GM23338 (cell line): ENCODE data around the gene JAKMIP2. TPM values are rescaled to one million over a fixed set of nuclear protein-coding genes. Genes with fewer than 3 reads are reported as not detected.

Experiments
- ATAC-seq: fragments of 200-7000 bp; cut with Tn5 transposase; 3 replicates; pipeline ENCODE4 v1.9.1; 2020
- DNase-seq: peaks from one replicate; pipeline ENCODE4 v3.0.0-alpha.2; 2015; ENCODE audit warnings: low spot score
- H2AFZ ChIP-seq: fragments of 200-600 bp; sonication (generic); 2 replicates; pipeline ENCODE4 v1.8.0; 2016; ENCODE audit warnings: antibody characterized with exemption, mild to moderate bottlenecking, moderate library complexity
- H3F3A ChIP-seq: fragments of 200-600 bp; sonication (generic); replicated peaks from 2 replicates; pipeline ENCODE4 v1.8.0; 2017; ENCODE audit warnings: antibody characterized with exemption, mixed run types, low read depth
- H3K27ac ChIP-seq: fragments of 200-600 bp; sonication (generic); 2 replicates; pipeline ENCODE4 v1.6.1; 2016; ENCODE audit warnings: low read depth
- H3K27me3 ChIP-seq: fragments of 200-600 bp; sonication (generic); 2 replicates; pipeline ENCODE4 v1.8.0; 2016; ENCODE audit warnings: mild to moderate bottlenecking, mixed run types, moderate library complexity; ENCODE audit not compliant: insufficient read depth
- H3K36me3 ChIP-seq: fragments of 200-600 bp; sonication (generic); 2 replicates; pipeline ENCODE4 v1.8.0; 2016; ENCODE audit warnings: mild to moderate bottlenecking; ENCODE audit not compliant: insufficient read depth
- H3K4me1 ChIP-seq: fragments of 200-600 bp; sonication (generic); 2 replicates; pipeline ENCODE4 v1.8.0; 2016; ENCODE audit warnings: mild to moderate bottlenecking, moderate library complexity; ENCODE audit not compliant: insufficient read depth
- H3K4me2 ChIP-seq: fragments of 200-600 bp; sonication (generic); 2 replicates; pipeline ENCODE4 v1.7.1; 2017; ENCODE audit warnings: mixed run types
- H3K4me3 ChIP-seq: fragments of 200-600 bp; sonication (generic); 2 replicates; pipeline ENCODE4 v1.6.1; 2016; ENCODE audit warnings: mixed run types
- H3K79me2 ChIP-seq: fragments of 200-600 bp; sonication (generic); replicated peaks from 2 replicates; pipeline ENCODE4 v1.8.0; 2017; ENCODE audit warnings: mild to moderate bottlenecking; ENCODE audit not compliant: insufficient read depth
- H3K9me2 ChIP-seq: fragments of 200-600 bp; sonication (generic); 2 replicates; pipeline ENCODE4 v1.8.0; 2017; ENCODE audit not compliant: insufficient read depth
- H4K20me1 ChIP-seq: fragments of 200-600 bp; sonication (generic); replicated peaks from 2 replicates; pipeline ENCODE4 v1.8.0; 2017; ENCODE audit warnings: mild to moderate bottlenecking; ENCODE audit not compliant: insufficient read depth
- H3K27ac Mint-ChIP-seq: 2 replicates; pipeline ENCODE4 v1.8.0; 2020; ENCODE audit warnings: inconsistent platforms, mild to moderate bottlenecking, moderate library complexity, mixed read lengths
- H3K27me3 Mint-ChIP-seq: 3 replicates; pipeline ENCODE4 v1.8.0; 2022; ENCODE audit warnings: low read depth, mild to moderate bottlenecking, moderate library complexity, mixed read lengths, inconsistent platforms; ENCODE audit not compliant: insufficient read depth, poor library complexity
- H3K36me3 Mint-ChIP-seq: 3 replicates; pipeline ENCODE4 v1.8.0; 2021; ENCODE audit warnings: low read depth, mild to moderate bottlenecking, inconsistent platforms, moderate library complexity, mixed read lengths
- H3K4me1 Mint-ChIP-seq: 3 replicates; pipeline ENCODE4 v1.8.0; 2020; ENCODE audit warnings: mild to moderate bottlenecking, inconsistent platforms, mixed read lengths
- H3K4me3 Mint-ChIP-seq: 3 replicates; pipeline ENCODE4 v1.8.0; 2021; ENCODE audit warnings: moderate library complexity, mild to moderate bottlenecking, inconsistent platforms, mixed read lengths
- H3K9me3 Mint-ChIP-seq: 3 replicates; pipeline ENCODE4 v1.8.0; 2020; ENCODE audit warnings: moderate library complexity, mild to moderate bottlenecking, inconsistent platforms, mixed read lengths
- CREB1 ChIP-seq: fragments of 250-450 bp; sonication (Bioruptor Pico); IDR thresholded peaks from 2 replicates; pipeline ENCODE4 v1.5.0; 2020; ENCODE audit warnings: low read depth, mild to moderate bottlenecking, moderate library complexity
- CTCF ChIP-seq, 2 experiments: fragments of 200-600 bp in 1 of 2; sonication (generic) in 1 of 2; conservative IDR thresholded peaks; 2 replicates each; pipeline versions ENCODE4 v1.5.1 to v1.6.1; 2016 to 2017; ENCODE audit warnings: antibody characterized with exemption in 2 of 2, low read depth in 2 of 2, mild to moderate bottlenecking in 2 of 2, moderate library complexity in 1 of 2
- ETS1 ChIP-seq: IDR thresholded peaks from 2 replicates; pipeline ENCODE4 v1.6.1; 2016; ENCODE audit warnings: antibody characterized with exemption
- EZH2 ChIP-seq: fragments of 200-600 bp; sonication (generic); IDR thresholded peaks from one replicate; pipeline ENCODE4 v1.8.0; 2017; ENCODE audit warnings: antibody characterized with exemption, mild to moderate bottlenecking, low read depth; ENCODE audit not compliant: unreplicated experiment
- EZH2phosphoT487 ChIP-seq: fragments of 200-600 bp; sonication (generic); IDR thresholded peaks from one replicate; pipeline ENCODE4 v1.8.1; 2018; ENCODE audit warnings: antibody characterized with exemption; ENCODE audit not compliant: unreplicated experiment
- JUNB ChIP-seq: IDR thresholded peaks from one replicate; pipeline ENCODE4 v1.6.1; 2016; ENCODE audit warnings: antibody characterized with exemption; ENCODE audit not compliant: unreplicated experiment
- NANOG ChIP-seq: IDR thresholded peaks from 2 replicates; pipeline ENCODE4 v1.6.1; 2016; ENCODE audit warnings: antibody characterized with exemption, borderline replicate concordance
- POLR2AphosphoS5 ChIP-seq: IDR thresholded peaks from 2 replicates; pipeline ENCODE4 v1.6.1; 2016; ENCODE audit warnings: antibody characterized with exemption, low read depth
- STAT1 ChIP-seq: IDR thresholded peaks from one replicate; pipeline ENCODE4 v1.6.1; 2016; ENCODE audit warnings: antibody characterized with exemption; ENCODE audit not compliant: unreplicated experiment
- ZNF114 ChIP-seq: fragments of 250-450 bp; sonication (Bioruptor Pico); IDR thresholded peaks from 2 replicates; pipeline ENCODE4 v1.5.0; 2020; ENCODE audit warnings: mild to moderate bottlenecking, moderate library complexity
- ZNF331 ChIP-seq: fragments of 250-450 bp; sonication (Bioruptor Pico); IDR thresholded peaks from 2 replicates; pipeline ENCODE4 v1.5.0; 2020; ENCODE audit warnings: low read depth, mild to moderate bottlenecking, moderate library complexity
- polyA plus RNA-seq: library from polyadenylated mRNA; unstranded; fragments of >200 nt; fragmentation: Nextera tagmentation; extraction: Ambion mirVana; gene quantifications from 2 replicates; pipeline ENCODE4 v1.2.1, GENCODE V29; 2016
- total RNA-seq: library from RNA; depleted of rRNA; stranded (reverse); fragments of >200 nt; shearing (Covaris generic); gene quantifications from 2 replicates; pipeline ENCODE4 v1.2.3, GENCODE V29; 2014
- TF ChIP-seq, protein P1 (sequence below): IDR thresholded peaks from one replicate; pipeline ENCODE4 v1.6.1; 2018; ENCODE audit warnings: antibody characterized with exemption; ENCODE audit not compliant: unreplicated experiment
- TF ChIP-seq, protein P2 (sequence below): fragments of 250-450 bp; sonication (Bioruptor Pico); IDR thresholded peaks from 2 replicates; pipeline ENCODE4 v1.5.0; 2020; ENCODE audit warnings: mild to moderate bottlenecking, moderate library complexity

The JAKMIP2 gene
- total and polyA plus RNA-seq, 2 experiments from 2014 or later = 20.5 to 27.2 TPM

- peaks cover 30% of the 10 kb centered on the region for H3K36me3 Mint-ChIP-seq
- H2AFZ ChIP-seq = no peak overlapping the region
- H3K27me3 ChIP-seq = no peaks in the 10 kb centered on the region
- peak overlapping the region; percentile 22; the same call in 1 of the 2 replicates for H3K27ac Mint-ChIP-seq
- peak overlapping the region; percentile 8; the same call in 1 of the 2 replicates for H3K4me2 ChIP-seq
- H3K9me2 ChIP-seq = no peaks in the 10 kb centered on the region
- H3K4me1 Mint-ChIP-seq = peaks cover 61% of the 10 kb centered on the region
- H3K4me3 Mint-ChIP-seq = no peak overlapping the region; the same call in 2 of the 3 replicates
- TF ChIP-seq JUNB = no peak
- TF ChIP-seq POLR2AphosphoS5 = no peak
- TF ChIP-seq EZH2phosphoT487 = no peak
- TF ChIP-seq CTCF (conservative IDR thresholded peaks at IDR 0.05; ENCODE audit: low read depth in 2 of 2) = peak; percentile 89 to 98
- TF ChIP-seq EZH2 = no peak
- TF ChIP-seq ZNF331 (CRISPR knock-in tag) = no peak
- TF ChIP-seq ETS1 = no peak
- TF ChIP-seq, protein P1, sequence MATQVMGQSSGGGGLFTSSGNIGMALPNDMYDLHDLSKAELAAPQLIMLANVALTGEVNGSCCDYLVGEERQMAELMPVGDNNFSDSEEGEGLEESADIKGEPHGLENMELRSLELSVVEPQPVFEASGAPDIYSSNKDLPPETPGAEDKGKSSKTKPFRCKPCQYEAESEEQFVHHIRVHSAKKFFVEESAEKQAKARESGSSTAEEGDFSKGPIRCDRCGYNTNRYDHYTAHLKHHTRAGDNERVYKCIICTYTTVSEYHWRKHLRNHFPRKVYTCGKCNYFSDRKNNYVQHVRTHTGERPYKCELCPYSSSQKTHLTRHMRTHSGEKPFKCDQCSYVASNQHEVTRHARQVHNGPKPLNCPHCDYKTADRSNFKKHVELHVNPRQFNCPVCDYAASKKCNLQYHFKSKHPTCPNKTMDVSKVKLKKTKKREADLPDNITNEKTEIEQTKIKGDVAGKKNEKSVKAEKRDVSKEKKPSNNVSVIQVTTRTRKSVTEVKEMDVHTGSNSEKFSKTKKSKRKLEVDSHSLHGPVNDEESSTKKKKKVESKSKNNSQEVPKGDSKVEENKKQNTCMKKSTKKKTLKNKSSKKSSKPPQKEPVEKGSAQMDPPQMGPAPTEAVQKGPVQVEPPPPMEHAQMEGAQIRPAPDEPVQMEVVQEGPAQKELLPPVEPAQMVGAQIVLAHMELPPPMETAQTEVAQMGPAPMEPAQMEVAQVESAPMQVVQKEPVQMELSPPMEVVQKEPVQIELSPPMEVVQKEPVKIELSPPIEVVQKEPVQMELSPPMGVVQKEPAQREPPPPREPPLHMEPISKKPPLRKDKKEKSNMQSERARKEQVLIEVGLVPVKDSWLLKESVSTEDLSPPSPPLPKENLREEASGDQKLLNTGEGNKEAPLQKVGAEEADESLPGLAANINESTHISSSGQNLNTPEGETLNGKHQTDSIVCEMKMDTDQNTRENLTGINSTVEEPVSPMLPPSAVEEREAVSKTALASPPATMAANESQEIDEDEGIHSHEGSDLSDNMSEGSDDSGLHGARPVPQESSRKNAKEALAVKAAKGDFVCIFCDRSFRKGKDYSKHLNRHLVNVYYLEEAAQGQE = no peak
- no peak for TF ChIP-seq NANOG
- TF ChIP-seq STAT1 = no peak
- no peak for TF ChIP-seq ZNF114 (CRISPR knock-in tag)
- TF ChIP-seq, protein P2, sequence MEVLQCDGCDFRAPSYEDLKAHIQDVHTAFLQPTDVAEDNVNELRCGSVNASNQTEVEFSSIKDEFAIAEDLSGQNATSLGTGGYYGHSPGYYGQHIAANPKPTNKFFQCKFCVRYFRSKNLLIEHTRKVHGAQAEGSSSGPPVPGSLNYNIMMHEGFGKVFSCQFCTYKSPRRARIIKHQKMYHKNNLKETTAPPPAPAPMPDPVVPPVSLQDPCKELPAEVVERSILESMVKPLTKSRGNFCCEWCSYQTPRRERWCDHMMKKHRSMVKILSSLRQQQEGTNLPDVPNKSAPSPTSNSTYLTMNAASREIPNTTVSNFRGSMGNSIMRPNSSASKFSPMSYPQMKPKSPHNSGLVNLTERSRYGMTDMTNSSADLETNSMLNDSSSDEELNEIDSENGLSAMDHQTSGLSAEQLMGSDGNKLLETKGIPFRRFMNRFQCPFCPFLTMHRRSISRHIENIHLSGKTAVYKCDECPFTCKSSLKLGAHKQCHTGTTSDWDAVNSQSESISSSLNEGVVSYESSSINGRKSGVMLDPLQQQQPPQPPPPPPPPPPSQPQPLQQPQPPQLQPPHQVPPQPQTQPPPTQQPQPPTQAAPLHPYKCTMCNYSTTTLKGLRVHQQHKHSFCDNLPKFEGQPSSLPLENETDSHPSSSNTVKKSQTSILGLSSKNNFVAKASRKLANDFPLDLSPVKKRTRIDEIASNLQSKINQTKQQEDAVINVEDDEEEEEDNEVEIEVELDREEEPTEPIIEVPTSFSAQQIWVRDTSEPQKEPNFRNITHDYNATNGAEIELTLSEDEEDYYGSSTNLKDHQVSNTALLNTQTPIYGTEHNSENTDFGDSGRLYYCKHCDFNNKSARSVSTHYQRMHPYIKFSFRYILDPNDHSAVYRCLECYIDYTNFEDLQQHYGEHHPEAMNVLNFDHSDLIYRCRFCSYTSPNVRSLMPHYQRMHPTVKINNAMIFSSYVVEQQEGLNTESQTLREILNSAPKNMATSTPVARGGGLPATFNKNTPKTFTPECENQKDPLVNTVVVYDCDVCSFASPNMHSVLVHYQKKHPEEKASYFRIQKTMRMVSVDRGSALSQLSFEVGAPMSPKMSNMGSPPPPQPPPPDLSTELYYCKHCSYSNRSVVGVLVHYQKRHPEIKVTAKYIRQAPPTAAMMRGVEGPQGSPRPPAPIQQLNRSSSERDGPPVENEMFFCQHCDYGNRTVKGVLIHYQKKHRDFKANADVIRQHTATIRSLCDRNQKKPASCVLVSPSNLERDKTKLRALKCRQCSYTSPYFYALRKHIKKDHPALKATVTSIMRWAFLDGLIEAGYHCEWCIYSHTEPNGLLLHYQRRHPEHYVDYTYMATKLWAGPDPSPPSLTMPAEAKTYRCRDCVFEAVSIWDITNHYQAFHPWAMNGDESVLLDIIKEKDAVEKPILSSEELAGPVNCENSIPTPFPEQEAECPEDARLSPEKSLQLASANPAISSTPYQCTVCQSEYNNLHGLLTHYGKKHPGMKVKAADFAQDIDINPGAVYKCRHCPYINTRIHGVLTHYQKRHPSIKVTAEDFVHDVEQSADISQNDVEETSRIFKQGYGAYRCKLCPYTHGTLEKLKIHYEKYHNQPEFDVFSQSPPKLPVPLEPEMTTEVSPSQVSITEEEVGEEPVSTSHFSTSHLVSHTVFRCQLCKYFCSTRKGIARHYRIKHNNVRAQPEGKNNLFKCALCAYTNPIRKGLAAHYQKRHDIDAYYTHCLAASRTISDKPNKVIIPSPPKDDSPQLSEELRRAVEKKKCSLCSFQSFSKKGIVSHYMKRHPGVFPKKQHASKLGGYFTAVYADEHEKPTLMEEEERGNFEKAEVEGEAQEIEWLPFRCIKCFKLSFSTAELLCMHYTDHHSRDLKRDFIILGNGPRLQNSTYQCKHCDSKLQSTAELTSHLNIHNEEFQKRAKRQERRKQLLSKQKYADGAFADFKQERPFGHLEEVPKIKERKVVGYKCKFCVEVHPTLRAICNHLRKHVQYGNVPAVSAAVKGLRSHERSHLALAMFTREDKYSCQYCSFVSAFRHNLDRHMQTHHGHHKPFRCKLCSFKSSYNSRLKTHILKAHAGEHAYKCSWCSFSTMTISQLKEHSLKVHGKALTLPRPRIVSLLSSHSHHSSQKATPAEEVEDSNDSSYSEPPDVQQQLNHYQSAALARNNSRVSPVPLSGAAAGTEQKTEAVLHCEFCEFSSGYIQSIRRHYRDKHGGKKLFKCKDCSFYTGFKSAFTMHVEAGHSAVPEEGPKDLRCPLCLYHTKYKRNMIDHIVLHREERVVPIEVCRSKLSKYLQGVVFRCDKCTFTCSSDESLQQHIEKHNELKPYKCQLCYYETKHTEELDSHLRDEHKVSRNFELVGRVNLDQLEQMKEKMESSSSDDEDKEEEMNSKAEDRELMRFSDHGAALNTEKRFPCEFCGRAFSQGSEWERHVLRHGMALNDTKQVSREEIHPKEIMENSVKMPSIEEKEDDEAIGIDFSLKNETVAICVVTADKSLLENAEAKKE (CRISPR knock-in tag) = no peak
- 0 out of 2 replicates have a peak, but pooled peaks have one; percentile 25 for TF ChIP-seq CREB1
- H3K4me1 ChIP-seq = peaks cover 43% of the 10 kb centered on the region
- no peak overlapping the region for H3K4me3 ChIP-seq
- no peaks in the 10 kb centered on the region for H3F3A ChIP-seq
- peaks cover 5% of the 10 kb centered on the region for H3K27me3 Mint-ChIP-seq
- peak; percentile 71 for ATAC-seq
- no peak overlapping the region for H3K27ac ChIP-seq
- no peaks in the 10 kb centered on the region for H3K36me3 ChIP-seq
- no peaks in the 10 kb centered on the region for H4K20me1 ChIP-seq
- H3K9me3 Mint-ChIP-seq = peaks cover 18% of the 10 kb centered on the region
- peaks cover 75% of the 10 kb centered on the region for H3K79me2 ChIP-seq
- peak; percentile 77 for DNase-seq
Observed at GRCh38 chr5:147576646-147577535, 205.6 kb downstream of the JAKMIP2 start.
